SU-DHL-6 (cell line): Measurements from ENCODE around the gene ZNF821.

Source experiments
- H2AFZ ChIP-seq: fragments of 200-600 bp; sonication (generic); 2 replicates; pipeline ENCODE4 v1.6.1; 2014; ENCODE audit warnings: low read depth, mild to moderate bottlenecking, moderate library complexity, mixed read lengths, antibody characterized with exemption, low read length; ENCODE audit not compliant: severe bottlenecking
- H3F3A ChIP-seq: fragments of 200-600 bp; shearing (Covaris generic); 2 replicates; pipeline ENCODE4 v1.6.0; 2016; ENCODE audit warnings: antibody characterized with exemption, mild to moderate bottlenecking; ENCODE audit not compliant: insufficient read depth
- H3K27ac ChIP-seq: fragments of 200-600 bp; sonication (generic); 2 replicates; pipeline ENCODE4 v1.5.1; 2016; ENCODE audit warnings: low read depth, mild to moderate bottlenecking, low read length, moderate library complexity, mixed read lengths
- H3K27me3 ChIP-seq: fragments of 200-600 bp; sonication (generic), shearing (Covaris generic); 2 replicates; pipeline ENCODE4 v1.6.0; 2014; ENCODE audit warnings: mild to moderate bottlenecking, low read length
- H3K36me3 ChIP-seq: fragments of 200-600 bp; sonication (generic); 2 replicates; pipeline ENCODE4 v1.6.1; 2014; ENCODE audit warnings: mild to moderate bottlenecking, low read length, mixed read lengths
- H3K4me2 ChIP-seq: fragments of 300-600, 200-600 bp; shearing (Covaris generic), sonication (generic); 2 replicates; pipeline ENCODE4 v1.6.0; 2014; ENCODE audit warnings: low read length, low read depth, mild to moderate bottlenecking; ENCODE audit not compliant: poor library complexity, severe bottlenecking
- H3K4me3 ChIP-seq: fragments of 200-600 bp; sonication (generic); 2 replicates; pipeline ENCODE4 v1.5.1; 2014; ENCODE audit warnings: antibody characterized with exemption, low read length, mild to moderate bottlenecking, mixed read lengths; ENCODE audit not compliant: insufficient read depth, poor library complexity, severe bottlenecking
- H3K79me2 ChIP-seq: fragments of 200-600 bp; sonication (generic); 2 replicates; pipeline ENCODE4 v1.6.1; 2014; ENCODE audit warnings: mild to moderate bottlenecking, low read length, moderate library complexity; ENCODE audit not compliant: insufficient read depth
- H3K9ac ChIP-seq: fragments of 200-600 bp; sonication (generic); 2 replicates; pipeline ENCODE4 v1.7.0; 2014; ENCODE audit warnings: mild to moderate bottlenecking, low read length
- H3K9me2 ChIP-seq: fragments of 200-600 bp; sonication (generic); replicated peaks from 2 replicates; pipeline ENCODE4 v1.6.1; 2014; ENCODE audit warnings: low read length; ENCODE audit not compliant: insufficient read depth
- H3K9me3 ChIP-seq: fragments of 200-600 bp; sonication (generic); 2 replicates; pipeline ENCODE4 v1.6.1; 2014; ENCODE audit warnings: low read length, mixed read lengths; ENCODE audit not compliant: insufficient read depth
- H4K20me1 ChIP-seq: fragments of 200-600 bp; sonication (generic); 2 replicates; pipeline ENCODE4 v1.6.1; 2014; ENCODE audit warnings: low read depth, mild to moderate bottlenecking, antibody characterized with exemption, low read length, moderate library complexity, mixed read lengths
- CTCF ChIP-seq: fragments of 200-600 bp; sonication (generic); IDR thresholded peaks from one replicate; pipeline ENCODE4 v1.5.1; 2017; ENCODE audit warnings: antibody characterized with exemption, mild to moderate bottlenecking, low read length, moderate library complexity; ENCODE audit not compliant: insufficient read depth, poor library complexity, severe bottlenecking
- EZH2phosphoT487 ChIP-seq: fragments of 200-600 bp; sonication (generic), shearing (Covaris generic); conservative IDR thresholded peaks from 2 replicates; pipeline ENCODE4 v1.6.1; 2018; ENCODE audit warnings: mild to moderate bottlenecking, antibody characterized with exemption, low read length, moderate library complexity, mixed read lengths

The ZNF821 gene

GRCh38 chr16:71931001-71931400, 47.0 kb upstream of the ZNF821 start:
- Histone ChIP-seq H3K4me2 (no peak overlapping the region), H3K27ac (no peak overlapping the region), H3F3A (peaks cover 6% of the 10 kb centered on the region; the same call in 1 of the 2 replicates), H3K36me3 (peaks cover 27% of the 10 kb centered on the region; the same call in 1 of the 2 replicates), H3K4me3 (no peak overlapping the region), H3K9me3 (no peaks in the 10 kb centered on the region), H3K79me2 (peaks cover 7% of the 10 kb centered on the region), H3K27me3 (no peaks in the 10 kb centered on the region), H2AFZ (no peak overlapping the region), H3K9me2 (no peaks in the 10 kb centered on the region), H3K9ac (no peak overlapping the region), H4K20me1 (peaks cover 6% of the 10 kb centered on the region; the same call in 1 of the 2 replicates)
- TF ChIP-seq EZH2phosphoT487 (no peak), CTCF (no peak)

- H4K20me1 ChIP-seq: peaks cover 6% of the 10 kb centered on the region; the same call in 1 of the 2 replicates
- no peak overlapping the region for H3K4me2 ChIP-seq
- no peak overlapping the region for H3K9ac ChIP-seq
- no peak for TF ChIP-seq CTCF
- TF ChIP-seq EZH2phosphoT487: no peak
- no peaks in the 10 kb centered on the region for H3K9me3 ChIP-seq
- H3K27me3 ChIP-seq: no peaks in the 10 kb centered on the region
- H3K36me3 ChIP-seq: peaks cover 27% of the 10 kb centered on the region; the same call in 1 of the 2 replicates
- H3K79me2 ChIP-seq: peaks cover 7% of the 10 kb centered on the region
- H3F3A ChIP-seq: peaks cover 6% of the 10 kb centered on the region; the same call in 1 of the 2 replicates
- H3K4me3 ChIP-seq: no peak overlapping the region
- H3K9me2 ChIP-seq: no peaks in the 10 kb centered on the region
- no peak overlapping the region for H3K27ac ChIP-seq
- H2AFZ ChIP-seq: no peak overlapping the region
Measured at GRCh38 chr16:71930013-71930563, 46.1 kb upstream of the ZNF821 start.

GRCh38 chr16:71929048-71929447, 45.1 kb upstream of the ZNF821 start:
- Histone ChIP-seq H2AFZ (no peak overlapping the region), H3K27ac (no peak overlapping the region), H3K36me3 (peaks cover 27% of the 10 kb centered on the region; the same call in 1 of the 2 replicates), H3K9ac (no peak overlapping the region), H3K79me2 (peaks cover 7% of the 10 kb centered on the region), H3K9me2 (no peaks in the 10 kb centered on the region), H3K4me3 (no peak overlapping the region), H3K9me3 (no peaks in the 10 kb centered on the region), H3K4me2 (no peak overlapping the region), H3K27me3 (no peaks in the 10 kb centered on the region), H3F3A (peaks cover 6% of the 10 kb centered on the region; the same call in 1 of the 2 replicates), H4K20me1 (peaks cover 6% of the 10 kb centered on the region; the same call in 1 of the 2 replicates)
- TF ChIP-seq CTCF (no peak), EZH2phosphoT487 (no peak)
